Stimulated activated naive CD8-positive, alpha-beta T cell treated with anti-CD3 and anti-CD28 coated beads, Interleukin-15, amount 100 ng/mL, for 72 hours (primary cell): ENCODE results near the gene JAKMIP1.
A peak's percentile ranks its signal among the peaks of the same experiment; 100 is the strongest.

ENCODE experiments used
- ATAC-seq: fragments of 150-1000 bp; cut with Tn5 transposase; 2 replicates; pipeline ENCODE4 v1.10.0; 2021; ENCODE audit warnings: mild to moderate bottlenecking, moderate library complexity
- DNase-seq, 2 donors: peaks; one replicate each; pipeline ENCODE4 v3.0.0; 2021 to 2022
- H3K27ac Mint-ChIP-seq, 2 donors: one replicate each; pipeline ENCODE4 v1.8.0; 2022; ENCODE audit warnings: mild to moderate bottlenecking in 2 of 2, mixed read lengths in 2 of 2, moderate library complexity in 2 of 2
- H3K27me3 Mint-ChIP-seq: one replicate; pipeline ENCODE4 v1.8.0; 2022; ENCODE audit warnings: mixed read lengths
- H3K4me1 Mint-ChIP-seq: one replicate; pipeline ENCODE4 v1.8.0; 2022; ENCODE audit warnings: mild to moderate bottlenecking, mixed read lengths
- H3K4me3 Mint-ChIP-seq, 2 donors: one replicate each; pipeline ENCODE4 v1.8.0; 2022; ENCODE audit warnings: mild to moderate bottlenecking in 2 of 2, mixed read lengths in 2 of 2, moderate library complexity in 1 of 2
- H3K9me3 Mint-ChIP-seq, 2 donors: one replicate each; pipeline ENCODE4 v1.8.0; 2022; ENCODE audit warnings: mixed read lengths in 2 of 2

The JAKMIP1 gene

DNA sequence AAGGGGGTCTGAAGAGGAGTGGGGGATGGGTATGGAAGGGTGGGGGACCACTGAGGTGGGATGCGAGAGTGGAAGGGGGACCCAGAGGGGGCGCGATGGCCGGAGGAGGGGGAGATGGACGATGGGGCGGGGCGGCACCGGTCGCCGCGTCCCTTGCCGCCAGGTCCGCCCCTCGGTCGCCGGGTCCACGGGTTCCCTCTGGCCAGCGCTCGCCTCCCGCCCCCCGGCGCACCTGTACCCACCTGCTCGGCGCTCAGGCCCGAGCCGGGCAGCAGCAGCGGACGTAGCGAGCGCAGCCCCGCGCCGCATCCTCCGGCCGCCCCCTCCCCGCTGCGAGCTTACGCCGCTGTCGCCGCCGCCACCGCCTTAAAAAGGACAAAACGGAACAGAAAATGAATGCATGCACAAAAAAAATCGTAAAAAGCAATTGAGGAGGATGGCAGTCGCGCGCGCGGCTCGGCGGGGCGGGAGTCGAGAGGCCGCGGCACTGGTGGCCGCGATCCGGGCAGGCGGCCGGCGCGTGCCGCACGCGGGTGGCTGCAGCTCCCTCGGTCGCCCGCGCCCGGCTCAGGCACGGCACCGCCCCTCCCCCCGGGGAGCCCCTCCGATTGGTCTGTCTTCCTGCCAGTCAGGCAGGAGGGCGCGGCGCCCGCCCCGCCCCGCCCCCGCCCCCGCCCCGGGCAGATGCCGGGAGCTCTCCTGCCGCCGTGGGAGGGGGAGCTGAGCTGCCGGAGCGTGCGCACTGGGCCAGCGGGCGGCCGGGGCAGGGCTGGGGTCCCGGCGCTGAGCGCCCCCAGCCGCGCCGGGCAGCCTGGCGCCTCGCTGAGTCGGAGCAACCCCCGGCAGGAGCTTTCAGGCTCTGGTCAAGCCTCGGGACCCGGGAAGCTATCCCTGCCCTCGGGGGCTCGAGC, at the start of gene JAKMIP1:
TSS of gene JAKMIP1 (minus strand) at position 539 of the 911 bp plus-strand sequence. CDS start 87,699 bp downstream, outside the sequence.
- peak within 1 kb of the TSS; percentile 77 to 83 for H3K4me3 Mint-ChIP-seq
- DNase-seq = peak; percentile 83 to 89
- H3K4me1 Mint-ChIP-seq = peaks cover 42% of the 10 kb centered on the region
- peak; percentile 48 for ATAC-seq
- H3K27me3 Mint-ChIP-seq = peaks cover 70% of the 10 kb centered on the region
- peak within 1 kb of the TSS; percentile 11 to 42 for H3K27ac Mint-ChIP-seq
- peaks cover 9 to 12% of the 10 kb centered on the region in 2 donors for H3K9me3 Mint-ChIP-seq

DNA sequence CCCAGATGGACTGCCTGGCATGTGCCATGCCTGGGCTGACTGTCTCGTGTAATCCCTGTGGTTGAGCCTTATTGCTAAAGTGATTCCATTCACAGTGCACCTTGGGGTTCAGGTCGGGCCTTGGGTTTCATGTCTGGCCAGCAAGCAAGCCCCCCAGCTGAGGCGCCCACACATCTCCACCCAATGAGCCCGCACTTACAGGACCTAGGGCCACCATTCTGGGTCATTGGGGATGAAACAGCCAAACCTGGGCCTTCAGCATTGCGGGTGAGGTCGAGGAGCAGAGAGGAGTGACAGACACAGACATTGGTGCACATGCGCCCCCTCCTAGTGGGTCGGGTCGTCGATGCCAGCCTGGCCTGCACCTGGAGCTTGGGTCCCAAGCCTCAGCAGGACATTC, 48.0 kb upstream of the JAKMIP1 start:
- no peak for ATAC-seq
- Mint-ChIP-seq H3K27me3 (peaks cover 66% of the 10 kb centered on the region), H3K4me3 (no peak overlapping the region), H3K27ac (no peak overlapping the region), H3K9me3 (peaks cover 7 to 18% of the 10 kb centered on the region in 2 donors), H3K4me1 (peaks cover 11% of the 10 kb centered on the region)
- no peak for DNase-seq

DNA sequence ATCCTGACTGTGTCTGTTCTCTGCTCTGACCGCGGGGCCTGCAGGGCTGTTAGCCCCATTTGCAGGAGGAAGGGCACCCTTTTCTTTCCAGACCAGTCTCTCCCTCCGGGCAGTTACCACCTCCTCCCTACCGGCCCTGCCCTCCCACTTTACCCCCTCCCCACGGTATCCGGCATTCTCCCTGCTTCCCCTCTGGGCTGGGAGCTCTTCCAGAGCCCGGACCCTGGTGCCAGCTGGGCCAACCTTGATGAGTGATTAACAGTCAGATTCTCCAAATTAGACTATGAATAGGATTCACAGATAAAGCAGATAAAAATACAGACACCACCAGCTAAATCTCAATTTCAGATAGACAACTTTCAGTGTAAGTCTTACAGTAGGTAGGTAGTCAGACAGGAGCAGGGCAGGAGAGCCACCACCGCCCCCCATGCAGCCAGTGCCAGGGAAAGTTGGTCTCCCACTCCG, 45.9 kb upstream of the JAKMIP1 start:
- Mint-ChIP-seq H3K27me3 (peaks cover 77% of the 10 kb centered on the region), H3K9me3 (peaks cover 7 to 18% of the 10 kb centered on the region in 2 donors), H3K27ac (no peak overlapping the region), H3K4me3 (no peak overlapping the region), H3K4me1 (peaks cover 11% of the 10 kb centered on the region)
- ATAC-seq (no peak), DNase-seq (no peak)

DNA sequence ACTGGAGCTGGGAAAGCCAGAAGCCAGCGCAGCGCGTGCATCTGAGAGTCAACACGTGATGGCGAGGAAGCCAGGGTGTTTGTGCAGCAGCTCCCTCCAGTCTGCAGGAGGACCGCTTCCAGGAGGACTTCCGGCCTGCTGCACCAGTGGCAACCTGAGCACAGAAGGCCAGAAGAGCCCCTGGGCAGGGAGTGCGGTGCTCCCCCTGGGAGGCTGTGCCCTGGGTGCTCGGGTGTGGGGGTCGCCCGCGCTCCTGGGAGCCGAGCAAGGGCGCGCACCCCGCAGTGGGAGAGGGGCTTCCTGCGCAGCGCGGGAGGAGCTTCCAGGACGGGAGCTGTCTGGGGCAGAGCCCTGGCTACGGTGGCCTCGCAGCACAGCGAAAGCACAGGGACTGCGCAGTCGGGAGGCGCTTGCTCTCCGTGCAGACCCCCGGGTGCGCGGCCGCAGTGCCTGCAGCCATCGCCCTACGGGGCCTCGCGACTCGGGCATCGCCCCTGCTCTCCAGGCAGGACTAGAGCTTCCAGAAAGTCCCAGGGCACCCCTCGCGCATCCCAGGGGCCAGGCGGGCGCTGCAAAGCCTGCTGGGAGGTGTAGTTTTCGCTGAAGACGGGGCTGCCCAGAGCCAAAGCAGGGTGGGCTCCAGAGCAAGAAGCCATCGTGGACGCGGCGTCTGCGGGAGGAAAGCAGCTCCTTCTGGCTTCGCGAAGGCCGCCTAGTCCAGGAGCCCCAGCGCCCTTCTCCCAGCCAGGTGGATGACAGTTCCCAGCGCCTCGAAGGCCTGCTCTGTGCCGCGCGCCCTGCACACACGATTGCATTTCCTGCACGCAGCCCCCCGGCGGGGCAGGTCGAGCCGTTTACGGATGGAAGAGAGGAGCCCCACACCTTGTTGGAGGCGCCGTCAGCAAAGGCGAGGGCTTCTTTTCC, 45.2 kb upstream of the JAKMIP1 start:
- peaks cover 9% of the 10 kb centered on the region for H3K4me1 Mint-ChIP-seq
- H3K27ac Mint-ChIP-seq = no peak overlapping the region
- no peak for DNase-seq
- peaks cover 72% of the 10 kb centered on the region for H3K27me3 Mint-ChIP-seq
- no peak overlapping the region for H3K4me3 Mint-ChIP-seq
- H3K9me3 Mint-ChIP-seq = peaks cover 7 to 18% of the 10 kb centered on the region in 2 donors
- peak; percentile 28 for ATAC-seq

DNA sequence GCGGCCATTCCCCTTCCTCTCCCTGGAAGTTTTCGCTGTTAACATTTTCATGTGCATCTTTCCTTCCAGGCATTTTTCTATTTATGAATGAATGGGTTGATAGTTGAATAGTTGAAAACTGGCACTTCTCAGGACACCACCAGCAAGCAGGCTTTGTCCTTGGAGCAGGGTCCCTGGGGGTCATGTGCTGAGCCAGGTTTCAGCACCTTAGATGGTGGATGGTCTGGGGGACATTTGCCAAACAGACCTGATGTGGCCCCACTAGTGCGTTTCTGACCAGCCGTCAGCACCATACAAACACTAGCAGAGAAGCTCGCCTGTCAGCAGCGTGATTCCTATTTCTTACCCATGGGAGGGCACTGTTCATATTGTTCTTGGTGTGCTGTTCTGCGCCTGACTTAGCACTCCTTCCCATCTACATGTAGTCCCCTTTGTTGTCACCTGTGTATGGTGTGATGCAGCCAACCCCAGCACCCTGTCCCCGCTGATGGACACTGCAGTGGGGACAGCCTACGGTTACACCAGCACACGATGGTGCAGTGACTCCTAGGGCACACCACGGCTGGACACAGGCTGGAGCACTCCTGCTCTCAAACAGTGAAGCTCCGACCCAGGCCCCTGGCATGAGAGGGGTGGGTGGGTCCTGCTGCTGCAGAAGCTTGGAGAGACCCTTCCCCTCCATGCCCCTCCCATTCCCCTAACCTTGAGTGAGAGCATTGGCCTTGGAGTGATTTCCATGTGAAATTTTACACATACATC, 42.1 kb upstream of the JAKMIP1 start:
- peaks cover 48% of the 10 kb centered on the region for H3K27me3 Mint-ChIP-seq
- peaks cover 6% of the 10 kb centered on the region for H3K4me1 Mint-ChIP-seq
- H3K9me3 Mint-ChIP-seq = peaks cover 7 to 18% of the 10 kb centered on the region in 2 donors
- DNase-seq (no peak), ATAC-seq (no peak)
- no peak overlapping the region for H3K4me3 Mint-ChIP-seq
- no peak overlapping the region for H3K27ac Mint-ChIP-seq

DNA sequence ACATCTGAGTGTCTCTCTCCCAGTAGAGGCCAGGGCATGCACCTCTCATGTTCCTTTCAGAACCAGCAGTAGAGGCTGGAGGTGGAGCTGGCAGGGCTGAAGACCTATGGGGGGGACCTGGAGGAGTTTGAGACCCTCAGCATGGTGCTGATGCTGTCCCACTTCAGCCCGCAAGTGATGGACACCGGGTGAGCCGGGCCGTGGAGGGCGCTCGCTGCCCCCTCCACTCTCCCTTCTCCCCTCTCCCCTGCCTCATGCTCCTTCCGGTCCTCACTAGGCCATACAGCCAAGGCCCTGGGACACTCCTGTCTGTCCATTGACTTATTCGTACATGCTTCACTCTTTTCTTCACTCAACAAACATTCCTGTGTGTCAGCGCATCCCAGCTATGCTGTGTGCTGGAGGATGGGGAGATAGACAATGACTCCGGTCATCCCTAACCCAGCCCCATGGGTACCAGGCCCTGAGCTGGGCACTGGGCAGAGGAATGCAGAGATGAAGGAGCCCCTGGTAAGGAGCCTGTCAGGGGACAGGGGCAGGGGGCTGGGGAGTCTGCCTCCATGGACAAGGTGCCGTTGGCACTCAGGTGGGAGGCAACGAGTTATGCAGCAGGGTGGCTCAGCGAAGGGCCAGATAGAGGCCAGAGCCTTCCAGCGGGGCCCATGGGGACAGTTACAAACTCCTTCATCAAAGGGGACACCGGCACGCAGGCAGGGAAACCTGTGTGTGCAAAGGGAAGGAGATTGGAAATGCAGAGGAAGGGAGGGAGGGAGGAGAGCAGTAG, 40.9 kb upstream of the JAKMIP1 start:
- Mint-ChIP-seq H3K27ac (no peak overlapping the region), H3K4me1 (peaks cover 6% of the 10 kb centered on the region), H3K27me3 (peaks cover 38% of the 10 kb centered on the region), H3K4me3 (no peak overlapping the region), H3K9me3 (peaks cover 7 to 18% of the 10 kb centered on the region in 2 donors)
- DNase-seq = no peak
- no peak for ATAC-seq

DNA sequence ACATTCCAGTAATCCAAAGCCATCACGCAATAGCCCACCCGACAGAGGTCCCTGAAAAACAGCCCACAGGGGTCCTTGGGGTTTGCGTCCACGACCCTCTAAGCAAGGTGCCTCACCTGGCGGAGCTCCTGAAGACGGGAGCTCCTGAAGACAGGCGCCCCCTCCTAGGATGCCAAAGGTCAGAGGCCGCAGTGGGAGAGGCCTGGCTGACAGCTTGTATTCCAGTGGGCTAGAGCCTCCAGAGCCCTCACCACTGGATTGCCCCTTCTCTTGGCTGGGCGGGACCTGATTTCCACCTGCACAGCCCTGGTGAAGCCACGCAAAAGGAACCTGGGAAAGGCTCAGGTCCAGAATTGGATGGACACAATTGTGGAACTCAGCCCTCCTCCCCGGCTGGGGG, 39.6 kb upstream of the JAKMIP1 start:
- Mint-ChIP-seq H3K4me1 (peaks cover 3% of the 10 kb centered on the region), H3K4me3 (no peak overlapping the region), H3K27me3 (peaks cover 27% of the 10 kb centered on the region), H3K9me3 (peaks cover 5 to 16% of the 10 kb centered on the region in 2 donors), H3K27ac (no peak overlapping the region)
- ATAC-seq = no peak
- no peak for DNase-seq

DNA sequence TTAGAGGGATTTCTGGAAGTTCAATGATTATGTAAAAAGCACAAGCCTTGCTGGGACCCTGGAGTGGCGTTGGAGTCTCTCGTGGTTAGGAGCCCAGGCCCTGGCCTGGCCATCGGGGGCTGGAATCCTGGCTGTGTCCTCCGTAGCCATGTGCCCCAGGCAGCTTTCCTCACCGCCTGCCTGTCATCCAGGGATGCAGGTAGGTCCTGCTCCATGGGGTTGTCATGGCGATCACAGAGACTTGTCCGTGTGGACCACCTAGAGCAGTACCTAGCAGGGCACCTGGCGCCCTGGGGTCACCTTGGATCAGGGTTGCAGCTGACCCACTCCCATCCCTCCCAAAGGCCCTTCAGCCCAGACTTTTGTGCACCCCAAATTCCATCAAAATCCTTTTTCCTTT, 39.1 kb upstream of the JAKMIP1 start:
- H3K27ac Mint-ChIP-seq = no peak overlapping the region
- ATAC-seq (no peak), DNase-seq (no peak)
- no peak overlapping the region for H3K4me3 Mint-ChIP-seq
- H3K4me1 Mint-ChIP-seq = no peaks in the 10 kb centered on the region
- H3K9me3 Mint-ChIP-seq = peaks cover under 1 to 11% of the 10 kb centered on the region in 2 donors
- peaks cover 22% of the 10 kb centered on the region for H3K27me3 Mint-ChIP-seq

DNA sequence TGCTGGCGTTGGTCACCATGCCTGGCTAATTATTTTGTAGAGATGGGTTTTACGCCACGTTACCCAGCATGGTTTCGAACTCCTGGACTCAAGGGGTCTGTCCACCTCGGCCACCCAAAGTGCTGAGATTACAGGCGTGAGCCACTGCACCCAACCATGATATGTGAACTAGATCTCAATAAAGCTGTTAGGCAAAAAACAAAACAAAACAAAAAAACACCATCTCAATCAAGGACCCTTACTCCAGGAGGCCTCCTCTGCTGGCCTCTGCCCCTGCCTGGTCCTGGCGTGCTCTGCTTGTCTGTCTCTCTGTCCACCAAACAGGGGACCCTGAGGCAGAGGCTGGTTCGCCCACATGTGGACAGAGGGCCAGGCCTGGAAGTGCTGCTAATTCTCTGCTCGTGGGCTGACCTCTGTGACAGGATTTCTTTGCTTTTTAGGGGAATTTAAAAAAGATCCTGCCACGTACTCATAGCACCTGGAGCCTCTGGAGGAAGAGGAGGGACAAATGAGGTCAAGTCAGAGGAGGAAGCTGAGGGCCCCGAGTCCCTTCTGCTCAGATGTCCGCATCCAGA, 36.6 kb upstream of the JAKMIP1 start:
- H3K27ac Mint-ChIP-seq = no peak overlapping the region

DNA sequence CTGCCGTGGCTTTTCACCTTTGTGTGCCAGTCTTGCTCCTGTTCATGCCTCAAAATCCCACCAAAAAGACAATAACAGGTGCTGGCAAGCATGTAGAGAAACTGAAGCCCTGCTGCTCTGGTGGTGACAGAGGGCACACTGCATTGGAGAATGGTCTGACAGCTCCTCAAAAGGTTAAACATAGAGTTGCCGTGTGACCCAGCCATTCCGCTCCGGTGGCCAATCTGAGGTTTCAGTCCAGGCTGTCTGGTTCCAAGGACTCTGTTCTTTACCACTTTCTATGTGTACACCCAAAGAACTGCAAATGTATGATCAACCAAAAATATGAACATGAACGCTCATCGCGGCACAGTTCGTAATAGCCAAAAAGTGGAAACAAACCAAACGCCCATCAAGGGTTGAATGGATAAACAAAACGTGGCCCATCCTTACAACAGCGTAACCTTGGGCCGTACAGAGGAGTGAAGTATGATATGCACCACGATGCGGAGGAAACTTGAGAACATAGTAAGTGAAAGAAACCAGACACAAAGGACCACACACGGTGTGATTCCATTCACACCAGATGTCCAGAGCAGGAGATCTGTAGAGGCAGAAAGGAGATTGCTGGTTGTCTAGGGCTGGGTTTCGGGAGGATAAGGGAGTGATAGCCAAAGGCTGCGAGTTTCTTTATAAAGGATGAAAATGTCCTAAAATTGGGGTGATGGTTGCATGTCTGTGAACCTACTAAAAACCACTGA, 35.7 kb upstream of the JAKMIP1 start:
- Mint-ChIP-seq H3K4me1 (no peaks in the 10 kb centered on the region), H3K4me3 (no peak overlapping the region), H3K27ac (no peak overlapping the region), H3K9me3 (no peaks in the 10 kb centered on the region), H3K27me3 (no peaks in the 10 kb centered on the region)
- ATAC-seq = no peak
- DNase-seq = no peak

More for the DNA sequence above, 36.6 kb upstream of the JAKMIP1 start:
- DNase-seq (no peak), ATAC-seq (no peak)
- no peak overlapping the region for H3K4me3 Mint-ChIP-seq
- H3K27me3 Mint-ChIP-seq = no peaks in the 10 kb centered on the region
- H3K4me1 Mint-ChIP-seq = no peaks in the 10 kb centered on the region
- no peaks in the 10 kb centered on the region for H3K9me3 Mint-ChIP-seq

DNA sequence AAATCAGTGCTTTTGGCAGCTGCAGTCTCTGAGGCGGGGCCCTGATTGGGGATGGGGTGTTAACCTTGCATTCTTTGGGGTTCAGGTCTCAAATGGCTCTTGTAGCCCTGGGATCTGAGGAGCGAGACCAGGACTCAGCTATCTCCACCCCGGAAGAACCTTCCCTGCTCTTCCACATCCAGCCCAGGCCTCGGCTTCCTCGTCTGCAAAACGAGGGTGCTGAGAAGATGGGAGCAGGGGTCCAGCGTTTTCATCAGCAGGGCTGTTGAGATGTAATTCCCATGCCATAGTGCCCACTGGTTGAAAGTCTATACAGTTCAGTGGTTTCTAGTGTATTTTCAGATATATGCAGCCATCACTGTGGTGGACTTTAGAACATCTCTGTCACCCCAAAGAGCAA, 34.7 kb upstream of the JAKMIP1 start:
- no peaks in the 10 kb centered on the region for H3K27me3 Mint-ChIP-seq
- no peaks in the 10 kb centered on the region for H3K9me3 Mint-ChIP-seq
- no peak overlapping the region for H3K27ac Mint-ChIP-seq
- H3K4me1 Mint-ChIP-seq = no peaks in the 10 kb centered on the region
- no peak overlapping the region for H3K4me3 Mint-ChIP-seq
- ATAC-seq = no peak
- DNase-seq = no peak

DNA sequence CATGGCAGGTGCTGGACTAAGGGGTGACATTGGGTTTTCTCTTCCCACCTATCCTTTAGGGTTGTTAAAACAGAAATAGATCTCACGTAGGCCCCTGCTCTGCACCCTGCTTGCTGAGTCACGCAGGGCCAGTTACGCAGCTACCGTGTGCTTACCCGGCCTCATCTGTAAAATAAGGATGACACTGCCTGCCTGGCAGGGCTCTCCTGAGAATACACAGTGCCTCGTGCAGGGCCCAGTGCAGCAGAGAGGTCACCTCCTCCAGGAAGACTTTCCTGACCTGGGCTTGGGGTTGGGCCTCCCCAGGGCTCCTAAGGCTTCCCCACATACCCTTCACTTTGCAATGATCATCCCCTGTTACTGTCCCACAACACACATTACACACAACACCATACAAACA, 33.6 kb upstream of the JAKMIP1 start:
- H3K9me3 Mint-ChIP-seq = no peaks in the 10 kb centered on the region
- H3K4me3 Mint-ChIP-seq = no peak overlapping the region
- no peak overlapping the region for H3K27ac Mint-ChIP-seq
- no peaks in the 10 kb centered on the region for H3K4me1 Mint-ChIP-seq
- DNase-seq = no peak
- no peaks in the 10 kb centered on the region for H3K27me3 Mint-ChIP-seq
- no peak for ATAC-seq

DNA sequence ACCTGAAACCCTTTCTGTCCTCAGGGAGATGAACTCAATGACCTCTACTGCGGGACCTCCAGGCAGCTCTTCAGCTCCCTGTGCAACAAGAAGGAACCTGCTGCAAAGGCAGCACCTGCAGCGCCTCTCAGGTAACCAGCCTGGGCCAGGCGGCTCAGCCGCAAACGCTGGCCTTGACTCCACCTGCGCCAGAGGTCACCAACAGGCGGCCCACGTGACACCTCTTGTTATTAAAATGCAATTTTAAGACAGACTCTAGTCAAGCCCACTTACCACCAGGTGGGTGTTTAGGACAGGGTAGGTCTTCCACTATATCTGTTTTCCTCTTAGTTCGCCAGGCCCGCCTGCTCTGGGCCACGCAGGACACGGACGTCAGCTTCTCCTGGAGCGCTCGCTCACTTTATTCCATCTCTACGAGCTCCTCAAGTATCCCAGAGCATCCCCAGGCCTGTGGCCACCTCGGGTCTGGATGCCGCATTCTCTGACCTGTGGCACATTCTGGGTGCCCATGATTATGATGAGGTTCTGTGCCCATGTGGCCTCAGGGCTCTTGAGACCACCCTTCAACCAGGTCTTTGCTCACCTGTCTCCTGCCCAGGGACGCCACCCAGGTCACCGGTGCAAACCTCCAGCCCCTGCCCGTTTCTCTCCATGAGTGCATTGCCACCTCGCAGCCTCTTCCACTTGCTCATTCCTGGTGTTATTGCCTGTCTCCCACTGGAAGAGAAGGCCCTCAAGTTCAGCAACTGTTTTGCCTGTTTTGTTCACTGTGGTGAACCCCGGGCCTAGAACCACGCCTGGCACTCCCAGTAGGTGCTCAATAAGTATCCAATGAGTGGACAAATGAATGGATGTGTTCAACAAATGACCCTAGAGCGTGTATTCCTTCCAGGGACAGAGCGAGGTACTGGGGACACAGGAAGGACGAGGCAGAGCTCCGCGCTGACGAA, 32.8 kb upstream of the JAKMIP1 start:
- Mint-ChIP-seq H3K27ac (no peak overlapping the region), H3K4me3 (no peak overlapping the region), H3K9me3 (no peaks in the 10 kb centered on the region), H3K27me3 (no peaks in the 10 kb centered on the region), H3K4me1 (no peaks in the 10 kb centered on the region)
- DNase-seq = no peak
- ATAC-seq = no peak
